AG04450 (cell line): ENCODE results near the gene DOCK3. TPM values are rescaled to one million over a fixed set of nuclear protein-coding genes. Genes with fewer than 3 reads are reported as not detected.

ENCODE experiments used
- CTCF ChIA-PET: fragments of 300-600, 350-600 bp; formaldehyde crosslinking; extraction: SDS; loops from one replicate; lab custom pipeline; 2022; ENCODE audit warnings: antibody characterized with exemption, inconsistent platforms; lab: Charles Lee
- POLR2A ChIA-PET: fragments of 350-600 bp; formaldehyde crosslinking; extraction: SDS; loops from one replicate; lab custom pipeline; 2021; ENCODE audit warnings: antibody characterized with exemption, inconsistent platforms; lab: Yijun Ruan, JAX
- DNase-seq: peaks from one replicate; pipeline ENCODE4 v3.0.0-alpha.2; 2011; ENCODE audit warnings: low read depth, low spot score
- H3K27ac ChIP-seq: one replicate; pipeline ENCODE4 v1.5.1; 2012; ENCODE audit warnings: low read depth, low read length, control low read depth
- H3K27me3 ChIP-seq: one replicate; pipeline ENCODE4 v1.6.0; 2012; ENCODE audit warnings: low read length; ENCODE audit not compliant: control insufficient read depth, insufficient read depth
- H3K4me3 ChIP-seq: 2 replicates; pipeline ENCODE4 v1.5.1; 2011; ENCODE audit warnings: mild to moderate bottlenecking, low read depth, low read length, control low read depth
- H3K9me3 ChIP-seq: 2 replicates; pipeline ENCODE4 v1.5.1; 2012; ENCODE audit warnings: low read length; ENCODE audit not compliant: control insufficient read depth, insufficient read depth
- polyA plus RNA-seq: library from polyadenylated mRNA; depleted of rRNA; stranded (reverse); fragments of >200 nt; gene quantifications from 2 replicates; pipeline ENCODE4 v1.2.3, GENCODE V29; 2011
- TF ChIP-seq, protein P1 (sequence below): IDR thresholded peaks from 2 replicates; pipeline ENCODE4 v1.5.1; 2011; ENCODE audit warnings: low read depth, low read length, control low read depth, inconsistent platforms

Gene DOCK3
- polyA plus RNA-seq, 1 experiment, result 0.07 TPM

DNA sequence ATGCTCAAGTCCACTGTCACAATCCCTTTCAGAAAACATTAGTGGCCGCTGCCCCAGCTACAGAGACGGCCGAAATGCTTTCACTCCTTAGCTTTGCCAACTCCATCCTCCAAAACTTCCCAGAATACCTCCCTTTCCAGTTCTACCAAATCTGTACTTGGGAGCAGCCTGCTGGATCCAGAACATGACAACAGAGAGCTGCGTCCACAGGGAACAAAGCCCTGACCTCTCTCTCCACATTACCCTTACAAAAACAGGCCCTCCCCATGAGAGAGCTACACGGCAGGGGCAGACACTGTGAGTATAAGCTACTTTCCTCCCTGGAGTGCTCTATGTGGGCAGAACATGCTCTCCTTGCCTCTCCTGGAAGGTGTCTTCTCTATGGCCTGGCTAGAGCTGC is 722.7 kb downstream of the DOCK3 start:
- ChIA-PET POLR2A (interaction anchor here (0.5 kb wide), 1 partner anchor 103 kb away, joined by 9 read pairs; no protein-coding TSS in a partner anchor), CTCF (interaction anchor here (0.9 to 1.9 kb wide), 4 partner anchors 8 to 544 kb away, joined by 3 to 4 read pairs (median 3); partner anchors contain the start of gene RRP9)
- Histone ChIP-seq H3K9me3 (peaks cover 14% of the 10 kb centered on the region), H3K27me3 (no peaks in the 10 kb centered on the region), H3K27ac (peak overlapping the region; percentile 21), H3K4me3 (no peak overlapping the region)
- TF ChIP-seq, protein P1, sequence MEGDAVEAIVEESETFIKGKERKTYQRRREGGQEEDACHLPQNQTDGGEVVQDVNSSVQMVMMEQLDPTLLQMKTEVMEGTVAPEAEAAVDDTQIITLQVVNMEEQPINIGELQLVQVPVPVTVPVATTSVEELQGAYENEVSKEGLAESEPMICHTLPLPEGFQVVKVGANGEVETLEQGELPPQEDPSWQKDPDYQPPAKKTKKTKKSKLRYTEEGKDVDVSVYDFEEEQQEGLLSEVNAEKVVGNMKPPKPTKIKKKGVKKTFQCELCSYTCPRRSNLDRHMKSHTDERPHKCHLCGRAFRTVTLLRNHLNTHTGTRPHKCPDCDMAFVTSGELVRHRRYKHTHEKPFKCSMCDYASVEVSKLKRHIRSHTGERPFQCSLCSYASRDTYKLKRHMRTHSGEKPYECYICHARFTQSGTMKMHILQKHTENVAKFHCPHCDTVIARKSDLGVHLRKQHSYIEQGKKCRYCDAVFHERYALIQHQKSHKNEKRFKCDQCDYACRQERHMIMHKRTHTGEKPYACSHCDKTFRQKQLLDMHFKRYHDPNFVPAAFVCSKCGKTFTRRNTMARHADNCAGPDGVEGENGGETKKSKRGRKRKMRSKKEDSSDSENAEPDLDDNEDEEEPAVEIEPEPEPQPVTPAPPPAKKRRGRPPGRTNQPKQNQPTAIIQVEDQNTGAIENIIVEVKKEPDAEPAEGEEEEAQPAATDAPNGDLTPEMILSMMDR, result no peak
- no peak for DNase-seq

DNA sequence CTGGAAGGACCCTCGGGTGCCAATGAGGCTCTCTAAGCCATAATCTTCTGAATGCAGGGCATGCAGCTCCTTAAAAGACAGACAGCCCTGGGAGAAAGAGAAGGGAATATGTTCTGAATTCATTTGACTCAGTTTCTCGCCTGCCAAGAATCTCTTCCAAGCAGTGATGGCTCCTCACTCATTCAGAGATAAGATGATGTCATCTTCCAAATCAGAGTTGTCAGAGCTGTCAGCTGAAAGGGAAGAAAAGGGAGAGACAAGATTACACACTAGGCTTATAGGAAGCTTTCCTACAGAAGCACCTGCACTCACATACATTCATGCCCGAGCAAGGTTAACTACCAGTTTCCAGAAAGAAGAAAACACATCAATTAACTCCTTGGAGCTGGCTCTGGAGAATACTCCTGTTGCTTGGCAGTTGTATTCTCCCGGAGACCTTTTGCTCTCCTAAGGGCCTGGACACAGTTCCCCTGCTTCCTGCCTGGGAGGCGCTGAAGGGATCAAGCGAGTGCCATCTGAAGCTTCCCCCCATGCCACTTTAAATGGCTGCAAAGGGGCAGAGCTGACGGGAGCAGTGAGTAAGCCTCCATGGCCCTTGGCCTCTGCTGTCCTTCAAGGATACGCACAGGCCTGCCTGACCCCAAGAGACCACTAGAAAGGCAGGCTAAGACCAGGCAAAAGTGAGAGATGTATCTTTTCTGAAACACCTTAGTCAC is 724.0 kb downstream of the DOCK3 start:
- DNase-seq, result no peak
- CTCF ChIA-PET, result interaction anchor here (8.2 kb wide), 1 partner anchor 9 kb away, joined by 37 read pairs; the partner anchor contains the start of gene RBM15B
- H3K27ac ChIP-seq, result no peak overlapping the region
- H3K9me3 ChIP-seq, result peaks cover under 1% of the 10 kb centered on the region; the same call in 1 of the 2 replicates
- no peak overlapping the region for H3K4me3 ChIP-seq
- TF ChIP-seq, protein P1, result no peak
- no peaks in the 10 kb centered on the region for H3K27me3 ChIP-seq
- POLR2A ChIA-PET, result no interaction called here

DNA sequence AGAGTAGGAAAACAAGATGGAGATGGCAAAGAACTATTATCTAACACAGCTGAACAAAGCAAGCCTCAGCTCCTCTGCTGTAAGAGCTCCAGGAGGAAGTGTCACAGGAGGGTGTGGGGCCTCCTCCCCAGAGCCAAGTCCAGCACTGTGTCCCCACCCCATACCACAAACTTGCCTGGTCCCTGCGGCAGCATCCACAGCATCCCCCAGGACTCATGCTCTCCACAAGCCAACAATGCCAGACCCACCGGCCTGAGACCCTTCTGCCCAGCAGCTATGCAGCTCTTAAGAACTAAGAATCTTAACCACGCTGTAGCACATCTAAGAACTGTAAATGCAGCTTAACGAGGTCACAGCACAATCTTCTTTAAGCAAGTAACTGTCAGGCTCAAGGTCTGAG is 725.4 kb downstream of the DOCK3 start:
- no peak overlapping the region for H3K27ac ChIP-seq
- TF ChIP-seq, protein P1, result no peak

DNA sequence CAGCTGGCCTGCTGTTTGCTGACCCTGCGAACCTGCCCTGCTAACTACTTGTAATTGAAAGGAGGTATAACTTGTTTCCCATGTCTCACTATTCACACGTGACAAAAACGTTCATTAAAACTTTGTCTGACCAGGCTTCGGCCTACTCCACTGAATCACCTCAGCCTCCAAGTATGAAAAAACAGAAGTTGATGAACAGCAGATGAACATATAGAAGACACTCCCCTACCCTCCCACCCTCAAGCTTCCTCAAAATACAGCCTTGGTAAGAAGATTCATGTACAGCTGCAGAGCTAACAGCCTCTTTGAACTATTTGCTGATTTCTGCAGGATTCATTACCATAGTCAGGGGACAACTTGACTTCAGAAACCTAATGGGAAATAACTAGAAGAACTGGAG is 727.0 kb downstream of the DOCK3 start:
- CTCF ChIA-PET, result interaction anchor here (8.2 kb wide), 1 partner anchor 12 kb away, joined by 37 read pairs; the partner anchor contains the start of gene RBM15B
- POLR2A ChIA-PET, result no interaction called here

More for the DNA sequence above, 725.4 kb downstream of the DOCK3 start:
- no peak for DNase-seq
- Histone ChIP-seq H3K4me3 (no peak overlapping the region), H3K9me3 (no peaks in the 10 kb centered on the region), H3K27me3 (no peaks in the 10 kb centered on the region)
- POLR2A ChIA-PET, result no interaction called here
- CTCF ChIA-PET, result interaction anchor here (8.2 kb wide), 1 partner anchor 11 kb away, joined by 37 read pairs; the partner anchor contains the start of gene RBM15B

More for the DNA sequence above, 727.0 kb downstream of the DOCK3 start:
- Histone ChIP-seq H3K27me3 (no peaks in the 10 kb centered on the region), H3K27ac (no peak overlapping the region), H3K9me3 (no peaks in the 10 kb centered on the region), H3K4me3 (no peak overlapping the region)
- TF ChIP-seq, protein P1, result no peak
- no peak for DNase-seq
